NT2/D1 (cell line): ENCODE data around the gene CCDC57.

ENCODE experiments used
- DNase-seq: peaks from one replicate; pipeline ENCODE4 v3.0.0-alpha.2; 2011; ENCODE audit warnings: low read depth, low spot score
- H3K27me3 ChIP-seq: 2 replicates; pipeline ENCODE4 v1.6.0; 2011; ENCODE audit warnings: mild to moderate bottlenecking; ENCODE audit not compliant: insufficient read length, insufficient read depth
- H3K36me3 ChIP-seq: 2 replicates; pipeline ENCODE4 v1.6.1; 2011; ENCODE audit warnings: mild to moderate bottlenecking, low read length, mixed read lengths; ENCODE audit not compliant: insufficient read depth, insufficient read length
- H3K4me1 ChIP-seq: 2 replicates; pipeline ENCODE4 v1.5.1; 2011; ENCODE audit not compliant: insufficient read depth, insufficient read length
- H3K4me3 ChIP-seq: 2 replicates; pipeline ENCODE4 v1.5.1; 2011; ENCODE audit warnings: low read depth; ENCODE audit not compliant: insufficient read length
- H3K9ac ChIP-seq: 2 replicates; pipeline ENCODE4 v1.6.0; 2011; ENCODE audit warnings: low read depth; ENCODE audit not compliant: insufficient read length
- H3K9me3 ChIP-seq: 2 replicates; pipeline ENCODE4 v1.5.1; 2011; ENCODE audit warnings: mild to moderate bottlenecking, low read length; ENCODE audit not compliant: insufficient read depth
- SUZ12 ChIP-seq: IDR thresholded peaks from 2 replicates; pipeline ENCODE4 v1.6.1; 2011; ENCODE audit not compliant: insufficient read length, insufficient read depth; ENCODE audit errors: extremely low read depth
- YY1 ChIP-seq: IDR thresholded peaks from 2 replicates; pipeline ENCODE4 v1.6.1; 2011; ENCODE audit not compliant: insufficient read length, insufficient read depth
- ZNF274 ChIP-seq: IDR thresholded peaks from 2 replicates; pipeline ENCODE4 v1.6.1; 2011; ENCODE audit warnings: mild to moderate bottlenecking, low read depth, low read length

CCDC57 gene

DNA sequence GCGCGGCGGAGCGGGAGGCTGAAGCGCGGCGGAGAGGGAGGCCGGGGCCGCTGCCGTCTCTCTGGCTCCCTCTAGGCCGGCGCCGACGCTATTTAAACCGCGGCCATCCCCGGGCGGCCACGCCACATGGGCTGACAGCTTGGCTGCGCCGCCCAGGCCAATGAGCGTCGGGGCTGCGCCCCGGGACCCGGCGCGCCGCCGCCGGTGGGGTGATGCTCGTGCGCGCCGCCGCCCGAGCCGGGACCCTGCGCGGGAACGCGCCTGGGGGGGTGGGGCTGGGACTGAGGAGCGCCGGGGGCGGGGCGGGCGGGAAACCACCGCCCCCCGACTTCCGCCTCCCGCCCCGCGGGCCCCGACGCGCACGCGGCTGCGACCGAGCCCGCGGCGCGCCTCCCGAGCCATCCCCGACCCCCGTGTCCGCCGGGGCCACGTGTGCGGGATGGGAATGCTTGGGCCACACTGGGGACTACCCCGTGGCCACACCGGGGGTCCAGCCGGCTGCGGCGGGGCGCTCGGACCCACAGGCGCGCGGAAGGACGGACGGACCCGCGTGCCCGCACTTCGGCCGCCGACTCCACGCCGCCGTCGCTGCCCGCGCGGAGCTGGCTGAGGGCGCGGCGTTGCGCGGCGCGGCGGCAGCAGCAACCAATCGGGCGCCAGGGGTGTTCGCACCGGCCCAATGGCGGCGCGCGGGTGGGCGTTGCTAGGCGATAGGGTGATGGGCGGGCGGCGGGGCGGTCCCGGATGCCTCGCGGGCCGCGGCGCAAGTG, 114.3 kb downstream of the CCDC57 start, which contains the start of gene FASN:
Gene FASN, minus strand, starts transcription at position 68 of the 770 bp plus-strand sequence. CDS start 1,791 bp downstream, outside the sequence.
- peak within 1 kb of the TSS; percentile 99 for H3K9ac ChIP-seq
- DNase-seq: peak; percentile 85
- peaks cover 52% of the 10 kb centered on the region for H3K4me1 ChIP-seq
- no peak for TF ChIP-seq SUZ12
- TF ChIP-seq ZNF274: no peak
- TF ChIP-seq YY1: no peak
- peaks cover 45% of the 10 kb centered on the region for H3K36me3 ChIP-seq
- no peaks in the 10 kb centered on the region for H3K27me3 ChIP-seq
- H3K4me3 ChIP-seq: peak within 1 kb of the TSS; percentile 99
- H3K9me3 ChIP-seq: no peaks in the 10 kb centered on the region

DNA sequence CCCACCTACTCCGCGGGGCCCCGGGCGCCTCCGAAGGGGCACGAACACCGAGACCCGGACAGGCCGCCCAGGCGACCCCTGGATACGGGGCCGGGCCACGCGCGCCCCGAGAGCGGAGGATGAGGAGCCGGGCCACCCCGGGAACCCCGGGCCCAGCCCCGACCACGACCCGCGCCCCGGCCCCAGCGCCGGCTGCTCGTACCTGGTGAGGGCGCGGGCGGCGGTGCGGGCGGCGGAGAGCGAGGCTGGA, 114.8 kb downstream of the CCDC57 start:
- DNase-seq: no peak
- Histone ChIP-seq H3K9ac (peak overlapping the region; percentile 98), H3K4me3 (peak overlapping the region; percentile 99), H3K27me3 (no peaks in the 10 kb centered on the region), H3K36me3 (peaks cover 51% of the 10 kb centered on the region), H3K9me3 (no peaks in the 10 kb centered on the region), H3K4me1 (peaks cover 54% of the 10 kb centered on the region)
- TF ChIP-seq ZNF274 (no peak), SUZ12 (no peak), YY1 (no peak)

DNA sequence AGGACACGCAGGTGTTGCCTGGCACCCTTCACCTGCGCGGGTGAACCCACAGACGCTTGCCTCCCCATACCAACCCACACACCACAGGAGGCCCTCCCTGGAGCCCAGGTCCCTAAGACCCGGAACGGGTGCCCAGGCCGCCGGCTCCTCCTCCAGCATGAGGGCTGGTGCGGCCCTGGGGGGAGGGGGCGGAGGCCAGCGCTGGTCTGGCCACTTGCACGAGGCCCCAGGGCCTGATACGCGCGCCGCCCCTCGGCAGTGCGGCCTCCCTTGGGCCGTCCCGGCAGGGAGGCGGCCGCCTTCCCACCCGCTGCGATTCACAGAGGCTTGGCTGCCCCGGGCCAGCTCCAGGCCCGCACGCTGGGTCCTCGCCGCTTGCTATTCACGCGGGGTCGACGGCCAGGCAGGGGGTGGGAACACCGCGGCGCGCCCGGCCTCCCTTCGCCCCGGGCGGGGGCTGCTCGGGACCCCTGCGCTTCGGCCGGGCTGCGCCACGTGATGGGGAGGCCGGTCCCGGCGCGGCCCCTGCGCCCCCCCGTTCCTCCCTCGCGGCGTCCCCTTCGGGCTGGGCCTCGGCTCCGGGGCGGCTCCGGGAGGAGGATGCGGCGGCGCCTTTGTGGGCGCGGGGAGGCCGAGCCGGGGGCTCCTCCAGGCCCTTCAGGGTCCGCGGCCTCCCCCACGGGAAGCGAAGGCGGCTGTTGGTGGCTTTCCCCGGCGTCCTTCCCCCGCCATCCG, 115.3 kb downstream of the CCDC57 start:
- Histone ChIP-seq H3K9ac (peak overlapping the region; percentile 98), H3K4me3 (peak overlapping the region; percentile 99), H3K9me3 (no peaks in the 10 kb centered on the region), H3K4me1 (peaks cover 52% of the 10 kb centered on the region), H3K27me3 (no peaks in the 10 kb centered on the region), H3K36me3 (peaks cover 55% of the 10 kb centered on the region)
- no peak for TF ChIP-seq SUZ12
- no peak for TF ChIP-seq YY1
- no peak for TF ChIP-seq ZNF274
- DNase-seq: no peak

DNA sequence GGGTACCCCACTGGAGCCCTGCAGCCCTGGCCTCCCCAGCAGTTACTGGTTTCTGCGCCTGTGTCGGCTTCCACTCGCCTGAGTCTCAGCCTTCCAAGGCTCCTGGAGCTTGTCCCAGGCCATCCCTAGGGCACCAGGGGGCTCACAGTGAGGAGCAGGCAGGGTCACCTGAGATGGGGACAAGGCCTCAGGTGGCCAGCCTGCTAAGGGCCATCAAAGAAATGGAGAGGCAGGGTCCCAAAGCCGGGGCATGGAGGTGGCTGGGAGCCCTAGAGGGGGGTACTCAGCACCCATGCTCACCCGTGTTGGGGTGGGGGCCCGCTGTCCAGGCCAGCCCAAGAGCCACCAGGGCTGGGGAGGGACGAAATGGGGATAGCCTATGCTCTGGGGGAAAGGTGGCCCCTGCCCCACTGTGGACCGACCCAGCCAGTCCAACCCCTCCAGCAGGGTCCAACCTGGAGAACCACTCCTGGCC, 115.9 kb downstream of the CCDC57 start:
- DNase-seq: no peak
- peak overlapping the region; percentile 99 for H3K4me3 ChIP-seq
- peak overlapping the region; percentile 98 for H3K9ac ChIP-seq
- H3K4me1 ChIP-seq: peaks cover 47% of the 10 kb centered on the region
- TF ChIP-seq YY1: no peak
- TF ChIP-seq ZNF274: no peak
- TF ChIP-seq SUZ12: no peak
- peaks cover 57% of the 10 kb centered on the region for H3K36me3 ChIP-seq
- no peaks in the 10 kb centered on the region for H3K9me3 ChIP-seq
- no peaks in the 10 kb centered on the region for H3K27me3 ChIP-seq

DNA sequence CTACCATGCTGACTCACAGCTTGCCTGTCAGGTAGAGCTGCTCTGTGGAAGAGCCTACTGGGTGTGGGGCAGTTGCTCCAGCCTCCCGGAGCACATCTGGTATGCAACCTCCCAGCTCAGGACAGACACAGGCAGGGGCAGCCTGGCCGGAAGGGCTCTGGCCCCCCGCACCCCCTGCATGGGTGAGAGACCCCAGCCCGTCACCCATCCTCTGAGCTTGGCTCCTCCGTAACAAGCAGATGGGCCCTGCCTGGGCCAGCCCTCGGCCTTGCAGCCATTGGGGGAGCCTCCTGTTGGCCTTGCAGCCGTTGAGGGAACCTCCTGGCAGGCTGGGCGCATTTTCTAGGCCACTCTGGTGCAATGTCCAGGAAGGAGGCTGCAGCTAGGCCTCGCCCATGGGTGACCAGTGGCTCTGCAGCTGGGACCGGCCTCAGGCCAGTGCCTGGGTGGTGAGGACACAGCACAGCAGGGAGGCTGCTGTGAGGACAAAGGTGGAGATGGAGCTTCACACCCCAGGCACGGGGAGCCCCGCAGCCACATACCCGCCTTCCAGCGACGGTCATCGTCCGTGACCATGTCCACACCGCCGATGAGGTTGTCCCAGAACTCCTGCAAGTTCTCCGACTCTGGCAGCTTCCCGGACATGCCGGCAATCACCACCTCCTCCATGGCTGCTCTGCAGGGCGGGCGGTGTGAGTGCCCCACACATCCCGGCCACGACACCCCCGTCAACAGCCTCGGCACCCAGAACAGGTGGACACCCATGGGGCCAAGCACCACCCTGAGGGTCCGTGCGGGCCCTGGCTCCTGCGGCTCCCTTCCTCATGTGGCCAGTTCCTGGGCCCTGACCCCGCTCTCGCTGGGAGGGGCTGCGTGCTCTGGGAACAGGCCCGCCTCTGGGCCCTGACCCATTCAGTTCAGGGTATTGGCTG, 116.6 kb downstream of the CCDC57 start:
- Histone ChIP-seq H3K4me3 (peak overlapping the region; percentile 99), H3K4me1 (peaks cover 42% of the 10 kb centered on the region), H3K9ac (peak overlapping the region; percentile 98), H3K36me3 (peaks cover 57% of the 10 kb centered on the region), H3K9me3 (no peaks in the 10 kb centered on the region), H3K27me3 (no peaks in the 10 kb centered on the region)
- TF ChIP-seq ZNF274 (no peak), SUZ12 (no peak), YY1 (no peak)
- DNase-seq: no peak

DNA sequence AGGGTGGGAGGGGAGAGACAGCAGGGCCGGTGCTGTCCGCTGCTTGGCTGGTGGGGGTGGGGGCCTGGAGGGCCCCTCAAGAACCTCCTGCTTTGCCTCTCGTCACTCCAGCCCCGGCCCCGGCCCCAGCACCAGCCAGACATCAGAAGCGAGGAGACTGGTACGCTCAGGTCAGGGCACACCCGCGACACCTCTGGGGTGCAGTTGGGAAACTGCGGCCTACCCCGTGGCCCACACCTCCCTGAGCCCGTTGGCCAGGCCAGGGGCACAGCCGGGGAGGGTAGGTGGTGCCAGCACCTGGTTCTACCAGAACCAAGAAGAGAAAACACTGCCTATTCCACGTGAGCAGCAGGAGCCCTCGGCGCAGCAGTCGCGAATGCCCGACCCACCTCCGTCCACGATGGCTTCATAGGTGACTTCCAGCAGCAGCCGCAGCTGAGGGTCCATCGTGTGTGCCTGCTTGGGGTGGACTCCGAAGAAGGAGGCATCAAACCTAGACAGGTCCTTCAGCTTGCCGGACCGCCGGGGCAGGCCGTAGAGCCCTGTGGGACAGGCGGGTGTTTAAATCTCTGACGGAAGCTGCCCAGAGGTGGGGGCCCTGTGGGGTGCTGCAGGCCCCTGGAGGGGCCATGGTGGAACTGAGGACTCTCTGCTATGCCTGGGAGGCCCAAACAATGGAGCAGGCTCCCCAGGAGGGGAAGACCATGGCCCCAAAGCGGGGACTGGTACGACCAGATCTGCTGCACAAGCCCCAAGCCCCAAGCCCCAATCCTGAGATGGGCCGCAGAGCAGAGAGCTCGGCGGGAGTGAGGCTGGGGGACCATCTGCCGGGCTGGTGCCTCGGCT, 117.5 kb downstream of the CCDC57 start:
- peak overlapping the region; percentile 98 for H3K9ac ChIP-seq
- TF ChIP-seq YY1 (no peak), SUZ12 (no peak), ZNF274 (no peak)
- H3K36me3 ChIP-seq: peaks cover 65% of the 10 kb centered on the region
- no peaks in the 10 kb centered on the region for H3K27me3 ChIP-seq
- no peak for DNase-seq
- H3K4me1 ChIP-seq: peaks cover 38% of the 10 kb centered on the region
- H3K9me3 ChIP-seq: no peaks in the 10 kb centered on the region
- peak overlapping the region; percentile 99 for H3K4me3 ChIP-seq
